NOMO-1 (cell line): ENCODE measurements around the gene BRWD1.
"Not testable (repeated sequence)": the region's sequence is repeated elsewhere in the genome, so short reads cannot be mapped to it uniquely, and the experiment has no call there.

Source experiments
- DNase-seq, 2 experiments: peaks; one replicate each; lab custom pipeline; 2025; ENCODE audit not compliant: unreplicated experiment in 2 of 2; lab: John Stamatoyannopoulos, UW

The BRWD1 gene

DNA sequence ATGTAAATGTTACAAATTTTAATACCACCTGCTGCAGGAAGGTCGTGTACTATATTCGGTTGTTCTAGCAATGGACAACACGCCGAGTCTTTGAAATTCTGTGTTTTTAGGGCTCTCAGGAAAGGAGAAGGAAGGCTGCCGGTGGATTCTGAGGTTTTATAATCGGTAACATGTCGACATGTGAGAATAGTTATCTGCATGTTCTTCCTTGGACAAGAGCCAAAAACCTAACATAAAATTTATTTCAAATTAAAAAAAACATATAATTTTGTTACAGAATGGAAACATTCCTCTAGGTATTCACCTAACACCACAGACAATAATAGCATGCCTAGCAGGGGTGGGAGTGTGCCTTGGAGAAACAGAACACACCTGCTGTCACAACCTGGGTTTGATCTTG is 135.0 kb downstream of the BRWD1 start:
- no peak for DNase-seq

- DNase-seq, result no peak
These were observed 137.1 kb downstream of the BRWD1 start for GRCh38 chr21:39176271-39176709.

DNA sequence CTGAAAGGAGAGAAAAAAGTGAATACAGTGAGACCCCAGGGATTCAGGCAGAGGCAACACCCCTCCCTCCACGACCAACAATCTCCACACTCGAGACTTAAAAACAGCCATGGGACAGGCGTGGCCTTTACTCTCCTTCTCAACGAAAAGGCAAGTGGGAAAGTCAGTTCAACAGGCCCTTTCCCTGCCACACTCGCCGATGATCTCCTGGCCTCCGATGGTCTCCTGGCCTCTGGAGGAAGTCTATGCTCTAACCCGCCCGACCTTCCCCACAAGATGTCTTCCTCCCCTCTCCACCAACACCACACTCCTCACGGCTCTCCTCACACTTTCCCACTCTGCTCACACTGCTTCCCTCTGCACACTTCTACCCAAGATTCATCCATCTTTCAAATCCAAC is 137.8 kb downstream of the BRWD1 start:
- no peak for DNase-seq

DNA sequence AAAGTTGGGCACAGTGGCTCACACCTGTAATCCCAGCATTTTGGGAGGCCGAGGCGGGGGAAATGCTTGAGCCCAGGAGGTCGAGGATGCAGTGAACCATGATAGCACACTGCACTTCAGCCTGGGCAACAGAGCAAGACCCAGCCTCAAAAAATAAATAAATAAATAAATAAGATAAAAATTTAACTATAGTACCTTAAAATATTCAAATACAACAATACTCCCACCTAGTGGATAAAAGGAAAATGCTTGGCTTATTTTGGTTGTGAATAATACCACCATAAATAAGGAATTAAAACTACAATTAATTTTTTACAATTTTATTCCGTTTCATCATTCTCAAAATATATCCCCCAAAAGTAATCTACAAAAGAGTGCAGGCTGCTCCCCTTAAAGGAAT is 138.3 kb downstream of the BRWD1 start:
- no peak for DNase-seq

- no peak for DNase-seq
These were observed 139.4 kb downstream of the BRWD1 start for GRCh38 chr21:39173716-39174680.

DNA sequence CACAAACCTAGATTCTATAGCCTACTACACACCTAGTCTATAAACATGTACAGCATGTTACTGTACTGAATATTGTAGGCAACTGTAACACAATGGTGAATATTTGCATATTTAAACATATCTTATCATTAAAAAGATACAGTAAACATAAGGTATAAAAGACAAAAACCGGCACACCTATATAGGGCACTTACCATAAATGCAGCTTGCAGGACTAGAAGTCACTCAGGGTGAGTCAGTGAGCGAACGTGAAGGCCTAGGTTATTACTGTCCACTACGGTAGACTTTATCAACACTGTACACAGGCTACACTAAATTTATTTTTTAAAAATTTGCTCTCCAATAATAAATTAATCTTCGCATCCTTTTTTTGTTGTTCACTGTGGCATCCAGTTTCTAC is 143.5 kb downstream of the BRWD1 start:
- DNase-seq, result no peak

DNA sequence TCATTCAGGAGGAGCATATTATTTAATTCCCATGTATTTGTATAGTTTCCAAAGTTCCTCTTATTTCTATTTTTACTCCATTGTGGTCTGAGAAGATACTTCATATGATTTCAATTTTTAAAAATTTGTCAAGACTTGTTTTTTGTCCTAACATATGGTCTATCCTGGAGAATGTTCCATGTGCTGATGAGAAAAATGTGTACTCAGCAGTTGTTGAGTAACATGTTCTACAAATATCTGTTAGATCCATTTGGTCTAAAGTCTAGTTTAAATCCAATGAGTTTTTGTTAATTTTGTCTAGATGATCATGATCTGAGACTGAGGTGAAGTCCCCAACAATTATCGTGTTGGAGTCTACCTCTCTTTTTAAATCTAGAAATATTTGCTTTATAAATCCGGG is 144.6 kb downstream of the BRWD1 start:
- DNase-seq, result no peak

DNA sequence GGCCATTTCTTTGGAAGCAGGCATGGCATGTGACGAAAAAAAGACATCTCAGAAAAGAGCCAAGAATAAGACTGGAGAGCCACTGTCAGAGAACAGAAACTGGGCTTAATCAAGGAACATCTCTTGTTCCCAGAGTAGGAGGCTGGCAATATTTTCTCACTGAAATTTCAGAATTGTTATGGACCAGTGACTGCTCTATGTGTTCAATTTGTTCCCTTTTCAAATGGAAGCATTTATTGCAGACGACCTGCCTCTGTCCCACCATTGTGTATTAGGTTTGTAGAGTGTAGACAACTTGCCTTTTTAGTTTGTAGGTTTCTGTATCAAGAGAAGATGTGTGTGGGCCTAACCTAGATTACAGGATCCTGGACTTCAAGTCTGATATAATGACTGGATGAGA is 148.9 kb downstream of the BRWD1 start:
- no peak for DNase-seq

GRCh38 chr21:39161064-39161463 is 152.4 kb downstream of the BRWD1 start:
- no peak for DNase-seq

- DNase-seq, result no peak
These were observed 153.9 kb downstream of the BRWD1 start for GRCh38 chr21:39159342-39160063.

DNA sequence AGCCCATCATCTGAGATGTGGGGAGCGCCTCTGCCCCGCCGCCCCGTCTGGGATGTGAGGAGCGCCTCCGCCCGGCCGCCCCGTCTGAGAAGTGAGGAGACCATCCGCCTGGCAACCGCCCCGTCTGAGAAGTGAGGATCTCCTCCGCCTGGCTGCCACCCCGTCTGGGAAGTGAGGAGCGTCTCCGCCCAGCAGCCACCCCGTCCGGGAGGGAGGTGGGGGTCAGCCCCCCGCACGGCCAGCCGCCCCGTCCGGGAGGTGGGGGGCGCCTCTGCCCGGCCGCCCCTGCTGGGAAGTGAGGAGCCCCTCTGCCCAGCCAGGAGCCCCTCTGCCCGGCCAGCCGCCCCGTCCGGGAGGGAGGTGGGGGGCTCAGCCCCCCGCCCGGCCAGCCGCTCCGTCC is 156.2 kb downstream of the BRWD1 start:
- not testable (repeated sequence) for DNase-seq

DNA sequence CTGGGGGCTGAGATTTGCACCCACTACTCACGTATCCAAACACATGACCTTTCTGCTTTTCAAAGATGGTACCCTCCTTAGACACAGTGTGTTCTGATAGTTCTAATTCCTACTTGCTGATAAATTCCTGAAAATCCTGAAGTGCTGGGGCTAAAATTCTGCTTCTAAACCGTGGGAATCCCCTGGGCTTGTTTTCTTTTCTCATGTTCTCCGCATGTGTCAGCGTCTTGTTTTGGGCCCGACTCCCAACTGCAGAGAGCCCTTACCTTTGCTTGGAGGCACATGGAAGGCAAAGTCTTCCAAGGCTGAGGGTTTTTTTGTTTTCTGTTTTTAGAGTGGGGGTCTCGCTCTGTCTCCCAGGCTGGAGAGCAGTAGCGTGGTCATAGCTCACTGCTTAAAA is 157.4 kb downstream of the BRWD1 start:
- DNase-seq, result no peak

GRCh38 chr21:39155578-39155977 is 157.9 kb downstream of the BRWD1 start:
- DNase-seq, result no peak

GRCh38 chr21:39153842-39154241 is 159.6 kb downstream of the BRWD1 start:
- DNase-seq, result no peak

- no peak for DNase-seq
These were observed 160.1 kb downstream of the BRWD1 start for GRCh38 chr21:39153373-39153772.

GRCh38 chr21:39152271-39152670 is 161.2 kb downstream of the BRWD1 start:
- DNase-seq, result no peak

GRCh38 chr21:39150877-39151276 is 162.6 kb downstream of the BRWD1 start:
- DNase-seq, result no peak

GRCh38 chr21:39150316-39150715 is 163.1 kb downstream of the BRWD1 start:
- no peak for DNase-seq

- no peak for DNase-seq
These were observed 163.6 kb downstream of the BRWD1 start for GRCh38 chr21:39149882-39150281.

GRCh38 chr21:39148975-39149374 is 164.5 kb downstream of the BRWD1 start:
- no peak for DNase-seq

DNA sequence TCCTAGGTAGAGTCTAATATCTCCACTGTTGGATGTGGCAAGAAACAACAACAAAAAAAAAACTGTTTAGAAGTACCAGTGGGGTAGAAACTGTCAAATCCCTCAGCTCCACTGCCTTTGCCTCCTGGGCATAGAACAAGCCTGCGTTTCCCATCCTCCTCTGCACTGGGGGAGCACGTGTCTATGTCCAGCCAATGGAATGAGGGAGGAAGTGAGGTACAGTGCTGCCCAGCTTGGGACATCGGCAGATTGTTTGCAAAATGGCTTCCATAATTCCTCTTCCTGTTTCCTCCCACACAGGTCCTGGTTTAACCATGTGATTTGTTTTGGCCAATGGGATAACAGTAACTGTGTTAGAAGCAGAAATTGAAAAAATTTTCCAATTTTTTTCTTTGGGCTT is 169.2 kb downstream of the BRWD1 start:
- DNase-seq, result peak in 1 of 2 experiments; percentile 15

DNA sequence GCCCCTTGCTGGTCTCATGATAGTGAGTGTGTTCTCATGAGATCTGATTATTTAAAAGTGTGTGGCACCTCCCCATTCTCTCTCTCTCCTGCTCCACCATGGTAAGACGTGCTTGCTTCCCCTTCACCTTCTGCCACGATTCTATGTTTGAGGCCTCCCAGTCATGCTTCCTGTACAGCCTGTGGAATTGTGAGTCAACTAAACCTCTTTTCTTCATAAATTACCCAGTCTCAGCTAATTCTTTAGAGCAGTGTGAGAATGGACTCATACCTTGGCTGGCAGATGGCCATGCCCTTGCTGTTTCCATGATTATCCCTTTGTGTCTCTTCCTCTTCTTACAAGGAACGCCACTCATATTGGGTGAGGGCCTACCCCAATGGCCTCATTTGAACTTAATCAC is 170.5 kb downstream of the BRWD1 start:
- no peak for DNase-seq
